GM12872 (cell line): ENCODE measurements around the gene IDH3G.

Experiments
- CTCF ChIP-seq: IDR thresholded peaks from 3 replicates; pipeline ENCODE4 v1.5.1; 2011; ENCODE audit warnings: low read depth, mild to moderate bottlenecking, low read length, moderate library complexity; ENCODE audit not compliant: insufficient read depth

Gene IDH3G

GRCh38 chrX:153769158-153769864 lies 24.9 kb downstream of the IDH3G start:
- no peak for TF ChIP-seq CTCF

GRCh38 chrX:153768311-153769157 lies 25.6 kb downstream of the IDH3G start:
- peak; percentile 26; the same call in 1 of the 3 replicates for TF ChIP-seq CTCF

- TF ChIP-seq CTCF: no peak
These were observed 26.5 kb downstream of the IDH3G start for GRCh38 chrX:153767674-153768055.

- no peak for TF ChIP-seq CTCF
These were observed 27.1 kb downstream of the IDH3G start for GRCh38 chrX:153766871-153767673.

- TF ChIP-seq CTCF: no peak
These were observed 27.9 kb downstream of the IDH3G start for GRCh38 chrX:153766098-153766817.

- no peak for TF ChIP-seq CTCF
These were observed 28.8 kb downstream of the IDH3G start for GRCh38 chrX:153765138-153766079.
